Activated CD4-positive, alpha-beta memory T cell treated with anti-CD3 and anti-CD28 coated beads, Interleukin-2, amount 10 ng/mL, durations not matched to agents 7 days and 5 days (primary cell): ENCODE results near the gene PRKAG2. TPM values are rescaled to one million over a fixed set of nuclear protein-coding genes. Genes with fewer than 3 reads are reported as not detected.

Experiments
- CTCF ChIA-PET: fragments of 350-600 bp; sonication (Branson Sonifier 250); formaldehyde crosslinking; loops from one replicate; lab custom pipeline; 2021; ENCODE audit warnings: antibody characterized with exemption, inconsistent platforms; lab: Charles Lee
- POLR2A ChIA-PET: fragments of 350-600 bp; sonication (Branson Sonifier 250); formaldehyde crosslinking; loops from one replicate; lab custom pipeline; 2021; ENCODE audit warnings: antibody characterized with exemption; lab: Charles Lee
- DNase-seq: peaks from one replicate; pipeline ENCODE4 v3.0.0-alpha.2; 2020
- H3K27ac Mint-ChIP-seq: one replicate; pipeline ENCODE4 v1.8.0; 2021; ENCODE audit warnings: mild to moderate bottlenecking, mixed read lengths
- H3K27me3 Mint-ChIP-seq: one replicate; pipeline ENCODE4 v1.8.0; 2021; ENCODE audit warnings: mixed read lengths
- H3K36me3 Mint-ChIP-seq: one replicate; pipeline ENCODE4 v1.8.0; 2021; ENCODE audit warnings: low read depth, mixed read lengths
- H3K4me1 Mint-ChIP-seq: one replicate; pipeline ENCODE4 v1.8.0; 2021; ENCODE audit warnings: mixed read lengths
- H3K4me3 Mint-ChIP-seq: one replicate; pipeline ENCODE4 v1.8.0; 2021; ENCODE audit warnings: mild to moderate bottlenecking, mixed read lengths
- H3K9me3 Mint-ChIP-seq: one replicate; pipeline ENCODE4 v1.8.0; 2021; ENCODE audit warnings: mixed read lengths
- total RNA-seq, 2 experiments: library from RNA; stranded (reverse); gene quantifications; one replicate each; pipeline ENCODE4 v1.2.3, GENCODE V29; 2021

PRKAG2 gene
- total RNA-seq, 2 experiments from 2014 or later: 25.4 to 33.7 TPM

- H3K36me3 Mint-ChIP-seq: no peaks in the 10 kb centered on the region
- POLR2A ChIA-PET: no interaction called here
Measured at GRCh38 chr7:151764056-151764920, 112.6 kb downstream of the PRKAG2 start.

GRCh38 chr7:151763420-151763984 lies 113.4 kb downstream of the PRKAG2 start:
- no peak overlapping the region for H3K27ac Mint-ChIP-seq
- no peaks in the 10 kb centered on the region for H3K27me3 Mint-ChIP-seq
- no peak for DNase-seq
- H3K4me1 Mint-ChIP-seq: peaks cover 14% of the 10 kb centered on the region
- H3K36me3 Mint-ChIP-seq: no peaks in the 10 kb centered on the region
- ChIA-PET POLR2A (no interaction called here), CTCF (no interaction called here)
- no peak overlapping the region for H3K4me3 Mint-ChIP-seq
- H3K9me3 Mint-ChIP-seq: peaks cover 5% of the 10 kb centered on the region

More at GRCh38 chr7:151764056-151764920, 112.6 kb downstream of the PRKAG2 start:
- Mint-ChIP-seq H3K4me1 (peaks cover 22% of the 10 kb centered on the region), H3K9me3 (peaks cover 5% of the 10 kb centered on the region), H3K27ac (no peak overlapping the region), H3K27me3 (no peaks in the 10 kb centered on the region), H3K4me3 (no peak overlapping the region)
- DNase-seq: no peak
- CTCF ChIA-PET: no interaction called here

GRCh38 chr7:151762583-151763245 lies 114.2 kb downstream of the PRKAG2 start:
- Mint-ChIP-seq H3K36me3 (no peaks in the 10 kb centered on the region), H3K4me3 (no peak overlapping the region), H3K4me1 (peaks cover 6% of the 10 kb centered on the region), H3K9me3 (peaks cover 5% of the 10 kb centered on the region), H3K27me3 (no peaks in the 10 kb centered on the region), H3K27ac (no peak overlapping the region)
- ChIA-PET POLR2A (interaction anchor here (0.7 kb wide), 1 partner anchor 243 kb away, joined by 3 read pairs; the partner anchor contains the start of gene RHEB), CTCF (interaction anchor here (0.6 to 4.8 kb wide), 2 partner anchors 21 to 240 kb away, joined by 3 to 25 read pairs; no protein-coding TSS in a partner anchor)
- DNase-seq: no peak

- Mint-ChIP-seq H3K4me3 (no peak overlapping the region), H3K27ac (no peak overlapping the region), H3K9me3 (peaks cover 5% of the 10 kb centered on the region), H3K36me3 (no peaks in the 10 kb centered on the region), H3K4me1 (peaks cover 5% of the 10 kb centered on the region), H3K27me3 (no peaks in the 10 kb centered on the region)
- ChIA-PET POLR2A (interaction anchor here (0.7 kb wide), 1 partner anchor 242 kb away, joined by 3 read pairs; the partner anchor contains the start of gene RHEB), CTCF (interaction anchor here (0.6 to 4.8 kb wide), 2 partner anchors 21 to 240 kb away, joined by 3 to 25 read pairs; no protein-coding TSS in a partner anchor)
- no peak for DNase-seq
Measured at GRCh38 chr7:151761957-151762356, 115.0 kb downstream of the PRKAG2 start.

GRCh38 chr7:151761231-151761630 lies 115.7 kb downstream of the PRKAG2 start:
- Mint-ChIP-seq H3K4me1 (peaks cover 10% of the 10 kb centered on the region), H3K27me3 (no peaks in the 10 kb centered on the region), H3K9me3 (peaks cover 5% of the 10 kb centered on the region), H3K27ac (no peak overlapping the region), H3K4me3 (no peak overlapping the region), H3K36me3 (no peaks in the 10 kb centered on the region)
- ChIA-PET POLR2A (no interaction called here), CTCF (interaction anchor here (1.6 to 4.8 kb wide), 4 partner anchors 22 to 254 kb away, joined by 3 to 25 read pairs (median 9); no protein-coding TSS in a partner anchor)
- no peak for DNase-seq

GRCh38 chr7:151759591-151760042 lies 117.3 kb downstream of the PRKAG2 start:
- Mint-ChIP-seq H3K36me3 (no peaks in the 10 kb centered on the region), H3K4me3 (no peak overlapping the region), H3K27me3 (no peaks in the 10 kb centered on the region), H3K4me1 (peaks cover 21% of the 10 kb centered on the region), H3K9me3 (no peaks in the 10 kb centered on the region), H3K27ac (no peak overlapping the region)
- ChIA-PET CTCF (interaction anchor here (0.8 to 4.8 kb wide), 15 partner anchors 8 to 311 kb away, joined by 3 to 25 read pairs (median 4); no protein-coding TSS in a partner anchor), POLR2A (interaction anchor here (1.6 to 3.7 kb wide), 2 partner anchors 9 to 128 kb away, joined by 4 to 15 read pairs; no protein-coding TSS in a partner anchor)
- peak; percentile 61 for DNase-seq

GRCh38 chr7:151758622-151759540 lies 118.0 kb downstream of the PRKAG2 start:
- POLR2A ChIA-PET: interaction anchor here (1.6 to 3.7 kb wide), 2 partner anchors 10 to 127 kb away, joined by 4 to 15 read pairs; no protein-coding TSS in a partner anchor
- Mint-ChIP-seq H3K36me3 (no peaks in the 10 kb centered on the region), H3K27ac (no peak overlapping the region), H3K4me1 (peaks cover 21% of the 10 kb centered on the region), H3K4me3 (no peak overlapping the region), H3K9me3 (no peaks in the 10 kb centered on the region), H3K27me3 (no peaks in the 10 kb centered on the region)
- no peak for DNase-seq
- CTCF ChIA-PET: interaction anchor here (0.7 to 4.8 kb wide), 14 partner anchors 9 to 444 kb away, joined by 3 to 25 read pairs (median 3); no protein-coding TSS in a partner anchor

GRCh38 chr7:151757274-151757673 lies 119.6 kb downstream of the PRKAG2 start:
- Mint-ChIP-seq H3K27ac (no peak overlapping the region), H3K9me3 (no peaks in the 10 kb centered on the region), H3K27me3 (no peaks in the 10 kb centered on the region), H3K4me1 (peaks cover 21% of the 10 kb centered on the region), H3K4me3 (no peak overlapping the region), H3K36me3 (no peaks in the 10 kb centered on the region)
- no peak for DNase-seq
- ChIA-PET POLR2A (interaction anchor here (3.7 kb wide), 1 partner anchor 125 kb away, joined by 15 read pairs; no protein-coding TSS in a partner anchor), CTCF (interaction anchor here (0.7 to 2.1 kb wide), 8 partner anchors 10 to 442 kb away, joined by 3 to 8 read pairs (median 4); no protein-coding TSS in a partner anchor)

GRCh38 chr7:151756866-151757265 lies 120.0 kb downstream of the PRKAG2 start:
- Mint-ChIP-seq H3K27me3 (no peaks in the 10 kb centered on the region), H3K27ac (no peak overlapping the region), H3K4me3 (no peak overlapping the region), H3K4me1 (peaks cover 21% of the 10 kb centered on the region), H3K9me3 (no peaks in the 10 kb centered on the region), H3K36me3 (no peaks in the 10 kb centered on the region)
- CTCF ChIA-PET: interaction anchor here (0.7 to 2.1 kb wide), 8 partner anchors 10 to 441 kb away, joined by 3 to 8 read pairs (median 4); no protein-coding TSS in a partner anchor
- POLR2A ChIA-PET: interaction anchor here (3.7 kb wide), 1 partner anchor 125 kb away, joined by 15 read pairs; no protein-coding TSS in a partner anchor
- no peak for DNase-seq

- Mint-ChIP-seq H3K9me3 (no peaks in the 10 kb centered on the region), H3K27me3 (no peaks in the 10 kb centered on the region), H3K4me3 (peak overlapping the region; percentile 28), H3K4me1 (peaks cover 21% of the 10 kb centered on the region), H3K36me3 (no peaks in the 10 kb centered on the region), H3K27ac (peak overlapping the region; percentile 36)
- DNase-seq: peak; percentile 69
- POLR2A ChIA-PET: interaction anchor here (3.7 kb wide), 1 partner anchor 124 kb away, joined by 15 read pairs; no protein-coding TSS in a partner anchor
- CTCF ChIA-PET: interaction anchor here (1.0 to 2.1 kb wide), 3 partner anchors 10 to 130 kb away, joined by 4 to 8 read pairs (median 5); no protein-coding TSS in a partner anchor
Measured at GRCh38 chr7:151756076-151756731, 120.7 kb downstream of the PRKAG2 start.
